WTC11 (cell line): ENCODE measurements around the gene MEIS2. TPM values are rescaled to one million over a fixed set of nuclear protein-coding genes. Genes with fewer than 3 reads are reported as not detected.

ENCODE experiments used
- ATAC-seq: fragments of 200-7000 bp; cut with Tn5 transposase; 2 replicates; pipeline ENCODE4 v1.10.0; 2021; ENCODE audit warnings: mild to moderate bottlenecking, moderate library complexity
- CTCF ChIA-PET: fragments of 300-600 bp; sonication (Branson Sonifier 250); formaldehyde crosslinking; loops from one replicate; lab custom pipeline; 2021; ENCODE audit warnings: antibody characterized with exemption; lab: Charles Lee
- POLR2A ChIA-PET: fragments of 350-600 bp; sonication (Branson Sonifier 250); formaldehyde crosslinking; loops from one replicate; lab custom pipeline; 2021; ENCODE audit warnings: antibody characterized with exemption; lab: Charles Lee
- DNase-seq: peaks from one replicate; pipeline ENCODE4 v3.0.0; 2021; ENCODE audit warnings: low spot score
- H3K27ac Mint-ChIP-seq: 2 replicates; pipeline ENCODE4 v1.8.0; 2021; ENCODE audit warnings: mixed read lengths
- H3K27me3 Mint-ChIP-seq: 2 replicates; pipeline ENCODE4 v1.8.0; 2021; ENCODE audit warnings: low read depth, mild to moderate bottlenecking, moderate library complexity, mixed read lengths
- H3K36me3 Mint-ChIP-seq: 2 replicates; pipeline ENCODE4 v1.8.0; 2021; ENCODE audit warnings: mixed read lengths
- H3K4me1 Mint-ChIP-seq: 2 replicates; pipeline ENCODE4 v1.8.0; 2022; ENCODE audit warnings: mixed read lengths
- H3K4me3 Mint-ChIP-seq: 2 replicates; pipeline ENCODE4 v1.8.0; 2021; ENCODE audit warnings: mild to moderate bottlenecking, moderate library complexity, mixed read lengths
- H3K9me3 Mint-ChIP-seq: 2 replicates; pipeline ENCODE4 v1.8.0; 2021; ENCODE audit warnings: mixed read lengths
- ATF1 ChIP-seq: sonication (generic); formaldehyde crosslinking; IDR thresholded peaks from 2 replicates; pipeline ENCODE4 v1.8.1; 2023; ENCODE audit warnings: mild to moderate bottlenecking, moderate library complexity, missing genetic modification reagents
- ATF6 ChIP-seq: sonication (generic); formaldehyde crosslinking; IDR thresholded peaks from 2 replicates; pipeline ENCODE4 v1.8.1; 2023; ENCODE audit warnings: mild to moderate bottlenecking, missing genetic modification reagents
- CBFB ChIP-seq: sonication (generic); formaldehyde crosslinking; IDR thresholded peaks from 2 replicates; pipeline ENCODE4 v1.8.1; 2022; ENCODE audit warnings: mild to moderate bottlenecking, low read depth, missing genetic modification reagents
- ETV6 ChIP-seq: sonication (generic); formaldehyde crosslinking; IDR thresholded peaks from 2 replicates; pipeline ENCODE4 v1.8.1; 2022; ENCODE audit warnings: mild to moderate bottlenecking, missing genetic modification reagents
- FOXJ3 ChIP-seq: sonication (generic); formaldehyde crosslinking; IDR thresholded peaks from 2 replicates; pipeline ENCODE4 v1.9.0; 2021; ENCODE audit warnings: missing genetic modification reagents, mild to moderate bottlenecking, borderline replicate concordance
- FOXK1 ChIP-seq: sonication (generic); formaldehyde crosslinking; IDR thresholded peaks from 2 replicates; pipeline ENCODE4 v1.8.0; 2022; ENCODE audit warnings: mild to moderate bottlenecking, moderate library complexity, missing genetic modification reagents
- FOXP4 ChIP-seq: sonication (generic); formaldehyde crosslinking; IDR thresholded peaks from 2 replicates; pipeline ENCODE4 v1.8.0; 2022; ENCODE audit warnings: mild to moderate bottlenecking, missing genetic modification reagents
- MAX ChIP-seq: sonication (generic); formaldehyde crosslinking; IDR thresholded peaks from 2 replicates; pipeline ENCODE4 v1.8.0; 2022; ENCODE audit warnings: mild to moderate bottlenecking, missing genetic modification reagents
- MLX ChIP-seq: sonication (generic); formaldehyde crosslinking; IDR thresholded peaks from 2 replicates; pipeline ENCODE4 v1.8.1; 2023; ENCODE audit warnings: mild to moderate bottlenecking, missing genetic modification reagents, moderate library complexity
- NFATC4 ChIP-seq: fragments of 250-450 bp; sonication (Bioruptor Pico); IDR thresholded peaks from 2 replicates; pipeline ENCODE4 v1.9.0; 2021; ENCODE audit warnings: mild to moderate bottlenecking
- PRDM15 ChIP-seq: sonication (generic); formaldehyde crosslinking; IDR thresholded peaks from 2 replicates; pipeline ENCODE4 v1.8.0; 2022; ENCODE audit warnings: missing genetic modification reagents
- RELA ChIP-seq: sonication (generic); formaldehyde crosslinking; IDR thresholded peaks from 2 replicates; pipeline ENCODE4 v1.8.1; 2022; ENCODE audit warnings: missing genetic modification reagents, mild to moderate bottlenecking, borderline replicate concordance
- TEAD4 ChIP-seq: sonication (generic); formaldehyde crosslinking; IDR thresholded peaks from 2 replicates; pipeline ENCODE4 v1.8.0; 2022; ENCODE audit warnings: mild to moderate bottlenecking, missing genetic modification reagents
- ZBTB43 ChIP-seq: sonication (generic); formaldehyde crosslinking; IDR thresholded peaks from 2 replicates; pipeline ENCODE4 v1.8.1; 2023; ENCODE audit warnings: mild to moderate bottlenecking, missing genetic modification reagents
- ZNF121 ChIP-seq: sonication (generic); formaldehyde crosslinking; IDR thresholded peaks from 2 replicates; pipeline ENCODE4 v1.8.0; 2023; ENCODE audit warnings: missing genetic modification reagents
- ZNF263 ChIP-seq: sonication (generic); formaldehyde crosslinking; IDR thresholded peaks from 2 replicates; pipeline ENCODE4 v1.8.1; 2022; ENCODE audit warnings: low read depth, mild to moderate bottlenecking, moderate library complexity, missing genetic modification reagents
- ZNF281 ChIP-seq: sonication (generic); formaldehyde crosslinking; IDR thresholded peaks from 2 replicates; pipeline ENCODE4 v1.8.0; 2023; ENCODE audit warnings: mild to moderate bottlenecking, missing genetic modification reagents
- ZNF396 ChIP-seq: fragments of 250-450 bp; sonication (Bioruptor Pico); IDR thresholded peaks from 2 replicates; pipeline ENCODE4 v1.8.0; 2021; ENCODE audit warnings: mild to moderate bottlenecking, moderate library complexity, borderline replicate concordance
- ZSCAN18 ChIP-seq: fragments of 250-450 bp; sonication (Bioruptor Pico); IDR thresholded peaks from 2 replicates; pipeline ENCODE4 v2.1.2; 2022; ENCODE audit warnings: mild to moderate bottlenecking, moderate library complexity
- total RNA-seq: library from RNA; stranded (reverse); gene quantifications from 3 replicates; pipeline ENCODE4 v1.2.3, GENCODE V29; 2021

MEIS2 gene
- total RNA-seq, 1 experiment from 2014 or later, result 0.57 TPM

GRCh38 chr15:36925653-36926426 lies 174.5 kb downstream of the MEIS2 start (continued):
- TF ChIP-seq FOXP4 (no peak), MAX (no peak), FOXJ3 (CRISPR knock-in tag) (no peak), ZSCAN18 (CRISPR knock-in tag) (no peak), NFATC4 (CRISPR knock-in tag) (no peak), ETV6 (no peak), RELA (CRISPR knock-in tag) (no peak), ZNF121 (no peak)

GRCh38 chr15:36925049-36925448 lies 175.3 kb downstream of the MEIS2 start:
- ChIA-PET POLR2A (no interaction called here), CTCF (no interaction called here)
- ATAC-seq (no peak), DNase-seq (no peak)
- H3K27me3 Mint-ChIP-seq, result no peaks in the 10 kb centered on the region
- no peak overlapping the region for H3K27ac Mint-ChIP-seq
- no peaks in the 10 kb centered on the region for H3K36me3 Mint-ChIP-seq
- H3K4me1 Mint-ChIP-seq, result peaks cover 3% of the 10 kb centered on the region; the same call in 1 of the 2 replicates
- peaks cover 12% of the 10 kb centered on the region for H3K9me3 Mint-ChIP-seq
- H3K4me3 Mint-ChIP-seq, result no peak overlapping the region
- no peak for TF ChIP-seq ZNF281 (CRISPR knock-in tag)
- no peak for TF ChIP-seq ATF1 (CRISPR knock-in tag)
- no peak for TF ChIP-seq ATF6
- no peak for TF ChIP-seq PRDM15
- no peak for TF ChIP-seq FOXJ3 (CRISPR knock-in tag)
- no peak for TF ChIP-seq ZNF396 (CRISPR knock-in tag)
- no peak for TF ChIP-seq FOXK1
- no peak for TF ChIP-seq MLX (CRISPR knock-in tag)
- no peak for TF ChIP-seq CBFB (CRISPR knock-in tag)
- TF ChIP-seq ZNF263 (CRISPR knock-in tag), result no peak
- TF ChIP-seq NFATC4 (CRISPR knock-in tag), result no peak
- TF ChIP-seq ZBTB43, result no peak
- TF ChIP-seq TEAD4 (CRISPR knock-in tag), result no peak
